NCI-H1105 (cell line): ENCODE data around the gene YAP1.

ENCODE experiments used
- DNase-seq: peaks from one replicate; lab custom pipeline; 2025; lab: John Stamatoyannopoulos, UW

The YAP1 gene

GRCh38 chr11:102163368-102163767, 53.1 kb downstream of the YAP1 start:
- no peak for DNase-seq

- no peak for DNase-seq
Measured at GRCh38 chr11:102166175-102167064, 56.2 kb downstream of the YAP1 start.

- DNase-seq = no peak
Measured at GRCh38 chr11:102168481-102168880, 58.2 kb downstream of the YAP1 start.

- DNase-seq = no peak
Measured at GRCh38 chr11:102171101-102171500, 60.9 kb downstream of the YAP1 start.

- DNase-seq = no peak
Measured at GRCh38 chr11:102172127-102172848, 62.0 kb downstream of the YAP1 start.

- no peak for DNase-seq
Measured at GRCh38 chr11:102177126-102177525, 66.9 kb downstream of the YAP1 start.

- DNase-seq = no peak
Measured at GRCh38 chr11:102177974-102178631, 67.9 kb downstream of the YAP1 start.

GRCh38 chr11:102179371-102179770, 69.1 kb downstream of the YAP1 start:
- no peak for DNase-seq

- DNase-seq = no peak
Measured at GRCh38 chr11:102184269-102184987, 74.2 kb downstream of the YAP1 start.

GRCh38 chr11:102186551-102187191, 76.4 kb downstream of the YAP1 start:
- no peak for DNase-seq

GRCh38 chr11:102187416-102188151, 77.3 kb downstream of the YAP1 start:
- no peak for DNase-seq

GRCh38 chr11:102188488-102188887, 78.2 kb downstream of the YAP1 start:
- no peak for DNase-seq

- no peak for DNase-seq
Measured at GRCh38 chr11:102191832-102192231, 81.6 kb downstream of the YAP1 start.

- DNase-seq = no peak
Measured at GRCh38 chr11:102192349-102193066, 82.3 kb downstream of the YAP1 start.

GRCh38 chr11:102194257-102194656, 84.0 kb downstream of the YAP1 start:
- no peak for DNase-seq

- no peak for DNase-seq
Measured at GRCh38 chr11:102194990-102195389, 84.7 kb downstream of the YAP1 start.

GRCh38 chr11:102196351-102196750, 86.1 kb downstream of the YAP1 start:
- no peak for DNase-seq

- no peak for DNase-seq
Measured at GRCh38 chr11:102196816-102197215, 86.6 kb downstream of the YAP1 start.

GRCh38 chr11:102197670-102198139, 87.5 kb downstream of the YAP1 start:
- DNase-seq = no peak

- no peak for DNase-seq
Measured at GRCh38 chr11:102199673-102200072, 89.4 kb downstream of the YAP1 start.
